Fibroblast of lung (primary cell): Measurements from ENCODE around the gene DNAL4. TPM values are rescaled to one million over a fixed set of nuclear protein-coding genes. Genes with fewer than 3 reads are reported as not detected.

Experiments
- DNase-seq, 2 donors: peaks; one replicate each; pipeline versions ENCODE4 v3.0.0 to v3.0.0-alpha.2; 2010; ENCODE audit warnings: low read depth in 2 of 2
- H2AFZ ChIP-seq: 2 replicates; pipeline ENCODE4 v1.5.1; 2012; ENCODE audit warnings: low read length, control low read depth, inconsistent platforms
- H3K27ac ChIP-seq: 2 replicates; pipeline ENCODE4 v1.5.1; 2011; ENCODE audit warnings: low read length, control low read depth; ENCODE audit not compliant: insufficient read depth
- H3K27me3 ChIP-seq: 2 replicates; pipeline ENCODE4 v1.5.1; 2011; ENCODE audit warnings: mild to moderate bottlenecking, low read length; ENCODE audit not compliant: control insufficient read depth, insufficient read depth
- H3K36me3 ChIP-seq: 2 replicates; pipeline ENCODE4 v1.5.1; 2011; ENCODE audit warnings: low read length; ENCODE audit not compliant: control insufficient read depth, insufficient read depth
- H3K4me1 ChIP-seq: 2 replicates; pipeline ENCODE4 v1.5.1; 2011; ENCODE audit warnings: low read length; ENCODE audit not compliant: control insufficient read depth, insufficient read depth; ENCODE audit errors: extremely low read depth
- H3K4me2 ChIP-seq: 2 replicates; pipeline ENCODE4 v1.5.1; 2011; ENCODE audit warnings: low read length, control low read depth; ENCODE audit not compliant: insufficient read depth; ENCODE audit errors: extremely low read depth
- H3K4me3 ChIP-seq, 4 experiments: fragments of 200-600 bp in 1 of 4; sonication (generic) in 1 of 4; replicated peaks in 1 of 4; 2 replicates each; pipeline ENCODE4 v1.5.1; 2011 to 2016; ENCODE audit warnings: low read length in 4 of 4, low read depth in 3 of 4, mild to moderate bottlenecking in 3 of 4, control low read depth in 2 of 4, inconsistent platforms in 1 of 4, mixed read lengths in 1 of 4; ENCODE audit not compliant: insufficient read depth in 1 of 4; ENCODE audit errors: control extremely low read depth in 1 of 4
- H3K79me2 ChIP-seq: 2 replicates; pipeline ENCODE4 v1.5.1; 2012; ENCODE audit warnings: mild to moderate bottlenecking, low read length, inconsistent platforms; ENCODE audit not compliant: control insufficient read depth, insufficient read depth
- H3K9ac ChIP-seq: 2 replicates; pipeline ENCODE4 v1.5.1; 2011; ENCODE audit warnings: mild to moderate bottlenecking, low read length, control low read depth; ENCODE audit not compliant: insufficient read depth
- H3K9me3 ChIP-seq: 2 replicates; pipeline ENCODE4 v1.5.1; 2012; ENCODE audit warnings: low read depth, low read length; ENCODE audit not compliant: control insufficient read depth, insufficient read depth
- H4K20me1 ChIP-seq: 2 replicates; pipeline ENCODE4 v1.5.1; 2011; ENCODE audit warnings: low read length; ENCODE audit not compliant: control insufficient read depth, insufficient read depth; ENCODE audit errors: extremely low read depth
- CTCF ChIP-seq, 2 donors: IDR thresholded peaks in 1 of 2; conservative IDR thresholded peaks in 1 of 2; 1 replicate in 1 of 2; 2 replicates in 1 of 2; pipeline ENCODE4 v1.5.1; 2011 to 2012; ENCODE audit warnings: low read length in 2 of 2, control low read depth in 1 of 2, inconsistent platforms in 1 of 2, low read depth in 1 of 2, mild to moderate bottlenecking in 1 of 2
- EZH2 ChIP-seq: IDR thresholded peaks from 2 replicates; pipeline ENCODE4 v1.5.1; 2012; ENCODE audit warnings: low read length, control low read depth, mild to moderate bottlenecking; ENCODE audit errors: missing control alignments
- polyA plus RNA-seq, 2 donors: library from polyadenylated mRNA; depleted of rRNA in 1 of 2; stranded (reverse) in 1 of 2; unstranded in 1 of 2; fragments of >200 nt; gene quantifications; 2 replicates each; pipeline ENCODE4 v1.2.1, GENCODE V29; 2011 to 2012; ENCODE audit warnings: missing spikeins in 1 of 2
- total RNA-seq: library from RNA; depleted of rRNA; stranded (reverse); fragments of >200 nt; gene quantifications from 2 replicates; pipeline ENCODE4 v1.2.1, GENCODE V29; 2014

Gene DNAL4
- total and polyA plus RNA-seq, 2 donors (not counting 1 experiment from before 2014, with no cell fraction given), result 13.3 to 25.1 TPM

- H3K36me3 ChIP-seq, result no peaks in the 10 kb centered on the region
- no peaks in the 10 kb centered on the region for H4K20me1 ChIP-seq
- H3K9me3 ChIP-seq, result no peaks in the 10 kb centered on the region
- DNase-seq, result no peak
- H3K27me3 ChIP-seq, result no peaks in the 10 kb centered on the region
- TF ChIP-seq CTCF (conservative IDR thresholded peaks at IDR 0.05 in 1 of 2, IDR thresholded peaks at IDR 0.05 in 1 of 2; ENCODE audit: low read depth in 1 of 2, low read length in 2 of 2), result no peak
- TF ChIP-seq EZH2, result no peak
- no peak overlapping the region for H3K27ac ChIP-seq
- H3K4me2 ChIP-seq, result no peak overlapping the region
- H3K4me3 ChIP-seq, result no peak overlapping the region
- no peaks in the 10 kb centered on the region for H3K79me2 ChIP-seq
- H3K9ac ChIP-seq, result no peak overlapping the region
- no peaks in the 10 kb centered on the region for H3K4me1 ChIP-seq
- H2AFZ ChIP-seq, result no peak overlapping the region
Observed at GRCh38 chr22:38830026-38830844, 36.3 kb upstream of the DNAL4 start.

- H3K4me2 ChIP-seq, result no peak overlapping the region
- no peak overlapping the region for H2AFZ ChIP-seq
- no peaks in the 10 kb centered on the region for H4K20me1 ChIP-seq
- no peak overlapping the region for H3K9ac ChIP-seq
- no peak overlapping the region for H3K4me3 ChIP-seq
- H3K36me3 ChIP-seq, result no peaks in the 10 kb centered on the region
- H3K27me3 ChIP-seq, result no peaks in the 10 kb centered on the region
- DNase-seq, result no peak
- TF ChIP-seq EZH2, result no peak
- no peak for TF ChIP-seq CTCF (conservative IDR thresholded peaks at IDR 0.05 in 1 of 2, IDR thresholded peaks at IDR 0.05 in 1 of 2; ENCODE audit: low read depth in 1 of 2, low read length in 2 of 2)
- H3K4me1 ChIP-seq, result no peaks in the 10 kb centered on the region
- no peaks in the 10 kb centered on the region for H3K79me2 ChIP-seq
- no peaks in the 10 kb centered on the region for H3K9me3 ChIP-seq
- H3K27ac ChIP-seq, result no peak overlapping the region
Observed at GRCh38 chr22:38829485-38829884, 35.5 kb upstream of the DNAL4 start.

- H3K4me1 ChIP-seq, result no peaks in the 10 kb centered on the region
- H3K79me2 ChIP-seq, result no peaks in the 10 kb centered on the region
- H3K4me2 ChIP-seq, result no peak overlapping the region
- H3K4me3 ChIP-seq, result no peak overlapping the region
- no peaks in the 10 kb centered on the region for H3K36me3 ChIP-seq
- H3K9me3 ChIP-seq, result no peaks in the 10 kb centered on the region
- TF ChIP-seq EZH2 (no peak), CTCF (conservative IDR thresholded peaks at IDR 0.05 in 1 of 2, IDR thresholded peaks at IDR 0.05 in 1 of 2; ENCODE audit: low read depth in 1 of 2, low read length in 2 of 2) (no peak)
- no peaks in the 10 kb centered on the region for H4K20me1 ChIP-seq
- DNase-seq, result no peak
- no peaks in the 10 kb centered on the region for H3K27me3 ChIP-seq
- no peak overlapping the region for H2AFZ ChIP-seq
- H3K9ac ChIP-seq, result no peak overlapping the region
- no peak overlapping the region for H3K27ac ChIP-seq
Observed at GRCh38 chr22:38828616-38829205, 34.8 kb upstream of the DNAL4 start.
